PC-9 (cell line): Measurements from ENCODE around the gene INO80C. TPM values are rescaled to one million over a fixed set of nuclear protein-coding genes. Genes with fewer than 3 reads are reported as not detected.
A peak's percentile ranks its signal among the peaks of the same experiment; 100 is the strongest.

Experiments
- BruUV-seq: library from RNA; stranded (reverse); fragments of 400-500 nt; replicated peaks from 2 replicates; lab custom pipeline; 2021; lab: Mats Ljungman, UMichigan
- CTCF ChIA-PET: fragments of 300-600 bp; sonication (Branson Sonifier 250); formaldehyde crosslinking; loops from one replicate; lab custom pipeline; 2022; ENCODE audit warnings: antibody characterized with exemption; lab: Charles Lee
- POLR2A ChIA-PET: fragments of 300-600 bp; sonication (Branson Sonifier 250); formaldehyde crosslinking; loops from one replicate; lab custom pipeline; 2022; ENCODE audit warnings: antibody characterized with exemption; ENCODE audit not compliant: unreplicated experiment; lab: Charles Lee
- DNase-seq, 2 experiments: peaks; one replicate each; pipeline versions ENCODE4 v3.0.0 to v3.0.0-alpha.2; 2015 to 2022; ENCODE audit warnings: mixed read lengths in 1 of 2
- H2AFZ ChIP-seq: fragments of 200-600 bp; sonication (generic); 2 replicates; pipeline ENCODE4 v1.8.1; 2017; ENCODE audit warnings: antibody characterized with exemption
- H3F3A ChIP-seq: fragments of 200-600 bp; sonication (generic); 2 replicates; pipeline ENCODE4 v1.8.1; 2017; ENCODE audit warnings: antibody characterized with exemption, mild to moderate bottlenecking, low read depth; ENCODE audit not compliant: insufficient read depth
- H3K27ac ChIP-seq: fragments of 200-600 bp; sonication (generic); 2 replicates; pipeline ENCODE4 v1.6.1; 2016; ENCODE audit warnings: mixed run types
- H3K27me3 ChIP-seq: fragments of 200-600 bp; sonication (generic); 2 replicates; pipeline ENCODE4 v1.6.1; 2016; ENCODE audit warnings: low read depth, mixed run types; ENCODE audit not compliant: insufficient read depth
- H3K36me3 ChIP-seq: fragments of 200-600 bp; sonication (generic); 2 replicates; pipeline ENCODE4 v1.6.1; 2016; ENCODE audit warnings: low read depth, mixed run types
- H3K4me1 ChIP-seq: fragments of 200-600 bp; sonication (generic); replicated peaks from 2 replicates; pipeline ENCODE4 v1.6.1; 2016; ENCODE audit warnings: mixed run types; ENCODE audit not compliant: insufficient read depth
- H3K4me2 ChIP-seq: fragments of 200-600 bp; sonication (generic); 2 replicates; pipeline ENCODE4 v1.6.1; 2017; ENCODE audit warnings: mixed run types
- H3K4me3 ChIP-seq: fragments of 200-600 bp; sonication (generic); 2 replicates; pipeline ENCODE4 v1.6.1; 2016; ENCODE audit warnings: mixed run types
- H3K79me2 ChIP-seq: fragments of 200-600 bp; sonication (generic); 2 replicates; pipeline ENCODE4 v1.6.1; 2017; ENCODE audit warnings: low read depth, mixed run types
- H3K9me2 ChIP-seq: fragments of 200-600 bp; sonication (generic); 2 replicates; pipeline ENCODE4 v1.8.1; 2017; ENCODE audit warnings: mild to moderate bottlenecking; ENCODE audit not compliant: insufficient read depth
- H3K9me3 ChIP-seq: fragments of 200-600 bp; sonication (generic); 2 replicates; pipeline ENCODE4 v1.8.1; 2016; ENCODE audit warnings: low read depth; ENCODE audit not compliant: insufficient read depth
- H4K20me1 ChIP-seq: fragments of 200-600 bp; sonication (generic); 2 replicates; pipeline ENCODE4 v1.8.1; 2017; ENCODE audit not compliant: insufficient read depth
- EZH2 ChIP-seq: fragments of 200-600 bp; sonication (generic); IDR thresholded peaks from 2 replicates; pipeline ENCODE4 v1.8.0; 2017; ENCODE audit warnings: antibody characterized with exemption, low read depth
- intact Hi-C: fragments of 100-400 bp; cut with micrococcal nuclease; formaldehyde crosslinking; loops from one replicate; pipeline ENCODE4 v1.10.0; 2022; ENCODE audit not compliant: unreplicated experiment
- total RNA-seq: library from RNA; stranded (reverse); gene quantifications from 2 replicates; pipeline ENCODE4 v1.2.3, GENCODE V29; 2021
- TF ChIP-seq, protein P1 (sequence below): fragments of 200-600 bp; sonication (generic); conservative IDR thresholded peaks from 2 replicates; pipeline ENCODE4 v1.6.1; 2017; ENCODE audit warnings: mixed run types, antibody characterized with exemption, mild to moderate bottlenecking, moderate library complexity

INO80C gene
- total RNA-seq, 1 experiment from 2014 or later = 29.5 TPM

- ChIA-PET CTCF (no interaction called here), POLR2A (interaction anchor here (0.6 kb wide), 1 partner anchor 940 kb away, joined by 4 read pairs; no protein-coding TSS in a partner anchor)
- TF ChIP-seq, protein P1, sequence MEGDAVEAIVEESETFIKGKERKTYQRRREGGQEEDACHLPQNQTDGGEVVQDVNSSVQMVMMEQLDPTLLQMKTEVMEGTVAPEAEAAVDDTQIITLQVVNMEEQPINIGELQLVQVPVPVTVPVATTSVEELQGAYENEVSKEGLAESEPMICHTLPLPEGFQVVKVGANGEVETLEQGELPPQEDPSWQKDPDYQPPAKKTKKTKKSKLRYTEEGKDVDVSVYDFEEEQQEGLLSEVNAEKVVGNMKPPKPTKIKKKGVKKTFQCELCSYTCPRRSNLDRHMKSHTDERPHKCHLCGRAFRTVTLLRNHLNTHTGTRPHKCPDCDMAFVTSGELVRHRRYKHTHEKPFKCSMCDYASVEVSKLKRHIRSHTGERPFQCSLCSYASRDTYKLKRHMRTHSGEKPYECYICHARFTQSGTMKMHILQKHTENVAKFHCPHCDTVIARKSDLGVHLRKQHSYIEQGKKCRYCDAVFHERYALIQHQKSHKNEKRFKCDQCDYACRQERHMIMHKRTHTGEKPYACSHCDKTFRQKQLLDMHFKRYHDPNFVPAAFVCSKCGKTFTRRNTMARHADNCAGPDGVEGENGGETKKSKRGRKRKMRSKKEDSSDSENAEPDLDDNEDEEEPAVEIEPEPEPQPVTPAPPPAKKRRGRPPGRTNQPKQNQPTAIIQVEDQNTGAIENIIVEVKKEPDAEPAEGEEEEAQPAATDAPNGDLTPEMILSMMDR = no peak
- no peak for TF ChIP-seq EZH2
- Histone ChIP-seq H3K4me1 (peaks cover 88% of the 10 kb centered on the region), H3K27me3 (no peaks in the 10 kb centered on the region), H2AFZ (no peak overlapping the region), H3K4me3 (no peak overlapping the region), H3F3A (peaks cover 57% of the 10 kb centered on the region), H3K4me2 (no peak overlapping the region), H3K27ac (no peak overlapping the region), H3K79me2 (peaks cover 8% of the 10 kb centered on the region; the same call in 1 of the 2 replicates), H4K20me1 (no peaks in the 10 kb centered on the region), H3K9me2 (no peaks in the 10 kb centered on the region), H3K36me3 (no peaks in the 10 kb centered on the region), H3K9me3 (no peaks in the 10 kb centered on the region)
- intact Hi-C loops = loop anchor here (5.0 kb wide), 1 partner anchor 34 kb away; no protein-coding TSS in a partner anchor
- no peak for DNase-seq
- no TSS peak for BruUV-seq
These were observed 13.7 kb upstream of the INO80C start for GRCh38 chr18:35511428-35511827.

GRCh38 chr18:35510076-35510651 lies 12.4 kb upstream of the INO80C start:
- H3F3A ChIP-seq = peaks cover 65% of the 10 kb centered on the region
- no peaks in the 10 kb centered on the region for H4K20me1 ChIP-seq
- H3K4me3 ChIP-seq = no peak overlapping the region
- ChIA-PET POLR2A (no interaction called here), CTCF (no interaction called here)
- H3K4me1 ChIP-seq = peaks cover 95% of the 10 kb centered on the region
- DNase-seq = no peak
- no peak for TF ChIP-seq EZH2
- no peaks in the 10 kb centered on the region for H3K9me2 ChIP-seq
- H3K9me3 ChIP-seq = no peaks in the 10 kb centered on the region
- no peaks in the 10 kb centered on the region for H3K27me3 ChIP-seq
- no peaks in the 10 kb centered on the region for H3K36me3 ChIP-seq
- peak overlapping the region; percentile 95 for H3K27ac ChIP-seq
- no TSS peak for BruUV-seq
- peaks cover 8% of the 10 kb centered on the region; the same call in 1 of the 2 replicates for H3K79me2 ChIP-seq
- H2AFZ ChIP-seq = no peak overlapping the region
- H3K4me2 ChIP-seq = no peak overlapping the region
- intact Hi-C loops = loop anchor here (5.0 kb wide), 1 partner anchor 33 kb away; no protein-coding TSS in a partner anchor

DNA sequence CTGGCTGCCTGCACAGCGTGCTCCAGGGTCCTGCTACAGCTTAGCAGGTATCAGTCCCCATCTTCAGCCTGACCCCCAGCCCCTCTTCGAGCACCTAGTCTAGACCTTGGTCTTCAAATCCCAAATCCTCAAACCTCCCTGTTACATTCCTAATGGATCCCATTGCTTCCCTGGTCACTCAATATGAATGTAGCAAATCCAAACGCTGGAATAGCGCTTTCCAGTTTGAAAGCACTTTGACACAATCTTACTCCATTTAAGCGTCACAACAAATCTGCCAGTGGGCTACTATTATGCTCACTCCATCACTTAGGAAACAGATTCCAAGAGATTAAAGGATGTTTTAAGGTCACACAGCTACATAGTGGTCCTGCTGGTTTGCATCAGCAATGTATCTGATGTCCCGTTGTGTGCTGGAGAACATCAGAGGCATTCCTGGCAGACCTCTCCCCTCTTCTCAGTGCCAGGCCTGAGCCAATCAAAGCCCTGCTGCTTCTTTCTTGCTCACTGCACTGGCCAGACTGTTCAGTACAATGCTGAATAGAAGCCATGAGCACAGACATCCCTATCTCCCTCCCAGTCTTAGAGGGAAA lies 11.1 kb upstream of the INO80C start:
- Histone ChIP-seq H4K20me1 (no peaks in the 10 kb centered on the region), H3F3A (peaks cover 58% of the 10 kb centered on the region), H3K4me1 (peaks cover 83% of the 10 kb centered on the region), H3K9me2 (no peaks in the 10 kb centered on the region), H3K4me3 (peak overlapping the region; percentile 35; the same call in 1 of the 2 replicates), H3K27me3 (no peaks in the 10 kb centered on the region), H3K79me2 (peaks cover 8% of the 10 kb centered on the region; the same call in 1 of the 2 replicates), H3K27ac (peak overlapping the region; percentile 95), H3K36me3 (no peaks in the 10 kb centered on the region), H3K9me3 (no peaks in the 10 kb centered on the region), H3K4me2 (peak overlapping the region; percentile 75), H2AFZ (peak overlapping the region; percentile 73; the same call in 1 of the 2 replicates)
- TF ChIP-seq EZH2 = no peak
- TF ChIP-seq, protein P1 = no peak
- CTCF ChIA-PET = no interaction called here
- DNase-seq = no peak
- no TSS peak for BruUV-seq
- POLR2A ChIA-PET = no interaction called here
- intact Hi-C loops = loop anchor here (5.0 kb wide), 3 partner anchors 52 to 102 kb away; partner anchors contain the start of gene GALNT1
